Left ventricle myocardium superior (tissue), 1 donor: Measurements from ENCODE around the gene TSPAN9. TPM values are rescaled to one million over a fixed set of nuclear protein-coding genes. Genes with fewer than 3 reads are reported as not detected.
"Not testable (repeated sequence)": the region's sequence is repeated elsewhere in the genome, so short reads cannot be mapped to it uniquely, and the experiment has no call there.

Source experiments
- ATAC-seq: fragments of 200-7000 bp; cut with Tn5 transposase; one replicate; pipeline ENCODE4 v1.9.1; 2020; ENCODE audit warnings: mild to moderate bottlenecking, moderate library complexity
- DNase-seq: peaks from one replicate; pipeline ENCODE4 v3.0.0-alpha.2; 2020
- intact Hi-C: fragments of 100-400 bp; cut with micrococcal nuclease; formaldehyde crosslinking; loops from one replicate; pipeline ENCODE4 v1.11.0; 2022
- total RNA-seq: library from RNA; stranded (reverse); fragmentation: NEBNext Ultra II Directional; extraction: Animal tissue kit (Norgen Biotek cat#: 25700); gene quantifications from one replicate; pipeline ENCODE4 v1.2.1, GENCODE V29; 2021
- donor health status: DM: no; HTN: yes; CAD: no; lungs with severe emphysema.

Gene TSPAN9
- total RNA-seq, 1 donor from 2014 or later: 159 TPM

- ATAC-seq (peak; percentile 51), DNase-seq (peak; percentile 76)
- intact Hi-C loops: no loop called here
Measured at GRCh38 chr12:3042394-3042793, 34.8 kb upstream of the TSPAN9 start.

GRCh38 chr12:3042826-3043225, 34.4 kb upstream of the TSPAN9 start:
- intact Hi-C loops: no loop called here
- ATAC-seq: no peak

GRCh38 chr12:3043406-3043805, 33.8 kb upstream of the TSPAN9 start:
- no peak for ATAC-seq
- no peak for DNase-seq
- intact Hi-C loops: no loop called here

More at GRCh38 chr12:3042826-3043225, 34.4 kb upstream of the TSPAN9 start:
- no peak for DNase-seq

GRCh38 chr12:3044141-3044630, 33.0 kb upstream of the TSPAN9 start:
- DNase-seq (no peak), ATAC-seq (no peak)
- intact Hi-C loops: no loop called here

GRCh38 chr12:3045494-3045893, 31.7 kb upstream of the TSPAN9 start:
- ATAC-seq: no peak
- no peak for DNase-seq
- intact Hi-C loops: no loop called here

- DNase-seq: peak; percentile 60
- ATAC-seq: peak; percentile 44
- intact Hi-C loops: no loop called here
Measured at GRCh38 chr12:3045989-3046388, 31.2 kb upstream of the TSPAN9 start.

GRCh38 chr12:3046441-3047200, 30.6 kb upstream of the TSPAN9 start:
- intact Hi-C loops: no loop called here
- DNase-seq (peak; percentile 83), ATAC-seq (peak; percentile 85)

GRCh38 chr12:3047961-3048360, 29.2 kb upstream of the TSPAN9 start:
- peak; percentile 74 for DNase-seq
- peak; percentile 55 for ATAC-seq
- intact Hi-C loops: no loop called here

- intact Hi-C loops: no loop called here
- no peak for ATAC-seq
- no peak for DNase-seq
Measured at GRCh38 chr12:3048540-3048939, 28.6 kb upstream of the TSPAN9 start.

- intact Hi-C loops: no loop called here
- DNase-seq (no peak), ATAC-seq (no peak)
Measured at GRCh38 chr12:3049176-3049575, 28.0 kb upstream of the TSPAN9 start.

GRCh38 chr12:3049611-3050249, 27.4 kb upstream of the TSPAN9 start:
- DNase-seq (no peak), ATAC-seq (no peak)
- intact Hi-C loops: no loop called here

GRCh38 chr12:3054374-3054773, 22.8 kb upstream of the TSPAN9 start:
- no peak for ATAC-seq
- intact Hi-C loops: no loop called here
- no peak for DNase-seq

GRCh38 chr12:3055026-3055703, 22.0 kb upstream of the TSPAN9 start:
- ATAC-seq: peak; percentile 35
- intact Hi-C loops: no loop called here

GRCh38 chr12:3055704-3056467, 21.3 kb upstream of the TSPAN9 start:
- intact Hi-C loops: no loop called here
- DNase-seq (no peak), ATAC-seq (peak; percentile 39)

More at GRCh38 chr12:3055026-3055703, 22.0 kb upstream of the TSPAN9 start:
- no peak for DNase-seq

- intact Hi-C loops: no loop called here
- no peak for DNase-seq
- ATAC-seq: no peak
Measured at GRCh38 chr12:3061059-3061458, 16.1 kb upstream of the TSPAN9 start.

- intact Hi-C loops: no loop called here
- no peak for ATAC-seq
- DNase-seq: no peak
Measured at GRCh38 chr12:3061501-3062215, 15.5 kb upstream of the TSPAN9 start.

- ATAC-seq (no peak), DNase-seq (no peak)
- intact Hi-C loops: no loop called here
Measured at GRCh38 chr12:3065300-3065699, 11.9 kb upstream of the TSPAN9 start.

GRCh38 chr12:3065846-3066245, 11.3 kb upstream of the TSPAN9 start:
- DNase-seq, intact Hi-C loops, ATAC-seq: not testable (repeated sequence)

GRCh38 chr12:3069714-3070113, 7.5 kb upstream of the TSPAN9 start:
- intact Hi-C loops: loop anchor here (10.0 kb wide), 1 partner anchor 55 kb away; no protein-coding TSS in a partner anchor
- DNase-seq (no peak), ATAC-seq (no peak)
